OCI-LY3 (cell line): ENCODE data around the gene ARID1B.

Experiments
- CTCF ChIP-seq: fragments of 200-600, 300-600 bp; sonication (generic); IDR thresholded peaks from 2 replicates; pipeline ENCODE4 v1.5.1; 2014; ENCODE audit warnings: antibody characterized with exemption, low read length, low read depth
- EZH2phosphoT487 ChIP-seq: fragments of 200-600 bp; shearing (Covaris generic); IDR thresholded peaks from 2 replicates; pipeline ENCODE4 v1.6.1; 2018; ENCODE audit warnings: antibody characterized with exemption, mixed run types, low read depth

- TF ChIP-seq CTCF (no peak), EZH2phosphoT487 (no peak)
Observed at GRCh38 chr6:156852147-156852857, 75.1 kb downstream of the ARID1B start.
